ENCODE data around the gene ZBTB7B. TPM values are rescaled to one million over a fixed set of nuclear protein-coding genes. Genes with fewer than 3 reads are reported as not detected.

The ZBTB7B gene
- total RNA-seq, 1 donor from 2014 or later, result 56.6 TPM

DNA sequence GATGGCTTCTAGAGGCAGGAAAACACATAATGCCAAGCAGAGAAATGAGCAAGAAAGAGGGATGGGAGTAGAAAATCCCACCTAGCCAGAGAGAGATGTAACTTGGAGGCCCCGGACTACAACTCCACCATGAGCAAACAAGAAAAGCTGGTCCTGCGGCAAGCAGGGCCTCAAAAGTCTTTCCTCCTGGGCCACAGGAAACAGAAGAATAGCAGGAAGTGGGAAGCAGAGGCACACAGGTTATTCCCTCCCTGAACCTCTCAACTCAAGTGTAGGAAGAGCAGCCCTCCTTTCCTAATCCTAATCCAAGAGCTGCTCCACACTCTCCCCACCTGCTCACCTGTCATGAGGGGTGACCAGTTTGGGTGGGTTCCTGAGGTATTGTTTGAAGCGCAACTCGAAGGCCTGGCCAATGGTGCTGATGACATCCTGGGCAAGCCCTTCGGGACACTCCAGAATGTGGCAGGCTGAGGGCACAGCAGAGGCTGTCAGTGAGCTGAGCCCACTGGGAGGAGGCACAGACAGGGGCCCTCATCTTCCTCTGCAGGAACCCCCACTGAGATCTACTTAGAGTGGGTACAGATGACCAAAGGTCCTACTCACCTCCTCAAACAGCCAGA, 35.2 kb upstream of the ZBTB7B start:
- POLR2A ChIA-PET, result no interaction called here
- ATAC-seq (ENCODE audit: low read depth) (no peak), DNase-seq (no peak)
- Mint-ChIP-seq H3K27me3 (no peaks in the 10 kb centered on the region), H3K36me3 (ENCODE audit: low read depth) (peaks cover 75% of the 10 kb centered on the region), H3K4me3 (no peak overlapping the region), H3K9me3 (no peaks in the 10 kb centered on the region), H3K4me1 (peaks cover 37% of the 10 kb centered on the region), H3K27ac (no peak overlapping the region)
- CTCF ChIA-PET, result interaction anchor here (1.1 kb wide), 1 partner anchor 50 kb away, joined by 3 read pairs; no protein-coding TSS in a partner anchor
- TF ChIP-seq, protein P1, sequence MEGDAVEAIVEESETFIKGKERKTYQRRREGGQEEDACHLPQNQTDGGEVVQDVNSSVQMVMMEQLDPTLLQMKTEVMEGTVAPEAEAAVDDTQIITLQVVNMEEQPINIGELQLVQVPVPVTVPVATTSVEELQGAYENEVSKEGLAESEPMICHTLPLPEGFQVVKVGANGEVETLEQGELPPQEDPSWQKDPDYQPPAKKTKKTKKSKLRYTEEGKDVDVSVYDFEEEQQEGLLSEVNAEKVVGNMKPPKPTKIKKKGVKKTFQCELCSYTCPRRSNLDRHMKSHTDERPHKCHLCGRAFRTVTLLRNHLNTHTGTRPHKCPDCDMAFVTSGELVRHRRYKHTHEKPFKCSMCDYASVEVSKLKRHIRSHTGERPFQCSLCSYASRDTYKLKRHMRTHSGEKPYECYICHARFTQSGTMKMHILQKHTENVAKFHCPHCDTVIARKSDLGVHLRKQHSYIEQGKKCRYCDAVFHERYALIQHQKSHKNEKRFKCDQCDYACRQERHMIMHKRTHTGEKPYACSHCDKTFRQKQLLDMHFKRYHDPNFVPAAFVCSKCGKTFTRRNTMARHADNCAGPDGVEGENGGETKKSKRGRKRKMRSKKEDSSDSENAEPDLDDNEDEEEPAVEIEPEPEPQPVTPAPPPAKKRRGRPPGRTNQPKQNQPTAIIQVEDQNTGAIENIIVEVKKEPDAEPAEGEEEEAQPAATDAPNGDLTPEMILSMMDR (IDR thresholded peaks at IDR 0.05), result no peak
- intact Hi-C loops (cut with micrococcal nuclease), result no loop called here

DNA sequence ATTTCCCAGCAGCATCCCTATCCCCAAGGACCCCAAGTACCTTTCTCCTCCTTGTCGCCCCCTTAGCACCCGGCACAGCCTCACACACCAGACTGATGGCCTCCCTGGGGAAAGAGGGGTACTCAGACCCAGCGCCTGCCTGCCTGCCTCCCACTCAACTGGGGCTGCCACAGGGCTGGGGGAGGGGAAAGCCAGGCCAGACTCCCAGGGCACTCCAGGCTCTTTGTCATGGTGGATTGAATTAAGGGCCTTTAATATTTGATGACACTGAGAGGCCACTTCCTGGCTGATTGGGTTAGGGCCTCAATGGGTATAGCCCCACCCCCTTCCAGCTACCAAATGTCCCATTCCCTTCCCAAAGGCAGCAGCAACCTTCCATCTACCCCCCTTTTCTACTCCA, 33.9 kb upstream of the ZBTB7B start:
- H3K36me3 Mint-ChIP-seq (ENCODE audit: low read depth), result peaks cover 68% of the 10 kb centered on the region
- intact Hi-C loops (cut with micrococcal nuclease), result no loop called here
- H3K4me1 Mint-ChIP-seq, result peaks cover 32% of the 10 kb centered on the region
- DNase-seq (no peak), ATAC-seq (ENCODE audit: low read depth) (no peak)
- TF ChIP-seq, protein P1 (IDR thresholded peaks at IDR 0.05), result no peak
- POLR2A ChIA-PET, result no interaction called here
- CTCF ChIA-PET, result no interaction called here
- no peak overlapping the region for H3K4me3 Mint-ChIP-seq
- H3K27me3 Mint-ChIP-seq, result no peaks in the 10 kb centered on the region
- no peak overlapping the region for H3K27ac Mint-ChIP-seq
- no peaks in the 10 kb centered on the region for H3K9me3 Mint-ChIP-seq

DNA sequence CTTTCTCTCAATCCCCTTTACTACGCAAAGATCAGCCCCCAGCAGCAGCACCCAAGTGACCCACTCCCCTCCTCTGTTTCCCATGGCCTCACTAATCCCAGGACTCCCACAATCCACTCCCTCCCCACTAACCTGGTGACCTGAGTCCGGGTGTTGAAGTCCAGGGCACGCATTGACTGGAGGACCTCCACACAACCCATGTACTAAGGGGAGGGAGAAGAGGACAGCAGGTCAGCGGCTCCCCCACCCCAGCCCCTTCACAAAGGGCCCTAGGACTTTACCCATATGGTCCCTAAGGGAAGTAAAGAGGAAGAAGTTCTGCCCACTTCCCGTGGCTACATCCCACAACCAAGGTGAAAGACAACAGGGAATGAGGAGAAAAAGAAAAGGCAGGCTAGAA, 33.4 kb upstream of the ZBTB7B start:
- ChIA-PET POLR2A (interaction anchor here (6.9 kb wide), 1 partner anchor 9 kb away, joined by 53 read pairs; the partner anchor contains the start of gene PYGO2), CTCF (no interaction called here)
- Mint-ChIP-seq H3K27ac (peak overlapping the region; percentile 62), H3K27me3 (no peaks in the 10 kb centered on the region), H3K4me1 (peaks cover 29% of the 10 kb centered on the region), H3K36me3 (ENCODE audit: low read depth) (peaks cover 63% of the 10 kb centered on the region), H3K9me3 (no peaks in the 10 kb centered on the region), H3K4me3 (no peak overlapping the region)
- TF ChIP-seq, protein P1 (IDR thresholded peaks at IDR 0.05), result no peak
- DNase-seq (no peak), ATAC-seq (ENCODE audit: low read depth) (no peak)
- intact Hi-C loops (cut with micrococcal nuclease), result no loop called here

DNA sequence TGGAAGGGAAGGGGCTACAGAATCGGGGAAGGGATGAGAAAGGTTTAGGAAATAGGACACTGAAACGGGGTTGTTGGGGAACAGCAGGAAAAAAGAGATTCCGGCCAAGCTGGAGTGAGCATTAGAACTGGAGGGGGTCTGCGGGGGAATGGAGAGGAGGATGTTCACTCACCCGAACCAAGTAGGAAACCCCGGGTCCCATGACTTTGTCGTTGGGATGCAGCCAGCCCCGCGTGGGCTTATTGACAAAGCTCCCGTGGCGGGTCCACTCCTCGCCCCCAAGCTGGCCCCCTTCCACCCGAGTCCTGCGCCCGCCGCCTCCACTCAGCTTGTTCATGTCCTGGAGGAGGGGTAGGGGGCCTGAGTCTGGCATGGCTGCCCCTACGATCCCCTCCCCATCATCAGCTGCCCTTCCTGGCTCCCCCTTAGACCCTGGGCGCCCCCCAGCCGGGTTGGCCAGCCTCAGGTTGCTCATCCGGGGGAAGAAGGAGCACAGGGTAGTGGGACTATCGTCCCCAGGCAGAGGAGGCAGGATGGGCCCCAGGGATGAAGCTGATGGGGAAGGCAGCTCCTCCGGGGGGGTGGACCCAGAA, 32.6 kb upstream of the ZBTB7B start:
- Mint-ChIP-seq H3K27ac (peak overlapping the region; percentile 62), H3K27me3 (no peaks in the 10 kb centered on the region), H3K36me3 (ENCODE audit: low read depth) (peaks cover 57% of the 10 kb centered on the region), H3K9me3 (no peaks in the 10 kb centered on the region), H3K4me1 (peaks cover 29% of the 10 kb centered on the region), H3K4me3 (no peak overlapping the region)
- intact Hi-C loops (cut with micrococcal nuclease), result loop anchor here (10.0 kb wide), 1 partner anchor 205 kb away; the partner anchor contains the start of genes KRTCAP2 and TRIM46
- TF ChIP-seq, protein P1 (IDR thresholded peaks at IDR 0.05), result no peak
- CTCF ChIA-PET, result interaction anchor here (2.8 kb wide), 1 partner anchor 47 kb away, joined by 11 read pairs; no protein-coding TSS in a partner anchor
- ATAC-seq (ENCODE audit: low read depth), result no peak
- DNase-seq, result no peak
- POLR2A ChIA-PET, result interaction anchor here (0.6 to 6.9 kb wide), 4 partner anchors 9 to 322 kb away, joined by 4 to 53 read pairs (median 6); partner anchors contain the start of genes FLAD1 and PYGO2

All from activated B cell treated with CpG ODN at 0.5 μM for 24 hours (primary cell).